IPS-20b (cell line): ENCODE data around the gene TRUB1.
A peak's percentile ranks its signal among the peaks of the same experiment; 100 is the strongest.
"Not testable (repeated sequence)": the region's sequence is repeated elsewhere in the genome, so short reads cannot be mapped to it uniquely, and the experiment has no call there.

Experiments used
- H3K27ac ChIP-seq: one replicate; pipeline ENCODE4 v1.5.1; 2013; ENCODE audit warnings: low read length
- H3K27me3 ChIP-seq: 2 replicates; pipeline ENCODE4 v1.6.1; 2013; ENCODE audit warnings: mild to moderate bottlenecking, low read length, inconsistent platforms; ENCODE audit not compliant: insufficient read depth
- H3K36me3 ChIP-seq: 2 replicates; pipeline ENCODE4 v1.6.1; 2013; ENCODE audit warnings: low read depth, mild to moderate bottlenecking, inconsistent platforms, low read length, moderate library complexity; ENCODE audit not compliant: insufficient read depth
- H3K4me1 ChIP-seq: 2 replicates; pipeline ENCODE4 v1.6.1; 2013; ENCODE audit warnings: mild to moderate bottlenecking, control low read depth, inconsistent platforms, low read length, moderate library complexity; ENCODE audit not compliant: insufficient read depth
- H3K4me3 ChIP-seq: 2 replicates; pipeline ENCODE4 v1.5.1; 2013; ENCODE audit warnings: mild to moderate bottlenecking, low read length, inconsistent platforms
- H3K9ac ChIP-seq: 2 replicates; pipeline ENCODE4 v1.6.1; 2013; ENCODE audit warnings: low read depth, mild to moderate bottlenecking, inconsistent platforms, low read length, moderate library complexity
- H3K9me3 ChIP-seq: 2 replicates; pipeline ENCODE4 v1.6.1; 2013; ENCODE audit warnings: mild to moderate bottlenecking, low read depth, low read length, inconsistent platforms; ENCODE audit not compliant: insufficient read depth

The TRUB1 gene

DNA sequence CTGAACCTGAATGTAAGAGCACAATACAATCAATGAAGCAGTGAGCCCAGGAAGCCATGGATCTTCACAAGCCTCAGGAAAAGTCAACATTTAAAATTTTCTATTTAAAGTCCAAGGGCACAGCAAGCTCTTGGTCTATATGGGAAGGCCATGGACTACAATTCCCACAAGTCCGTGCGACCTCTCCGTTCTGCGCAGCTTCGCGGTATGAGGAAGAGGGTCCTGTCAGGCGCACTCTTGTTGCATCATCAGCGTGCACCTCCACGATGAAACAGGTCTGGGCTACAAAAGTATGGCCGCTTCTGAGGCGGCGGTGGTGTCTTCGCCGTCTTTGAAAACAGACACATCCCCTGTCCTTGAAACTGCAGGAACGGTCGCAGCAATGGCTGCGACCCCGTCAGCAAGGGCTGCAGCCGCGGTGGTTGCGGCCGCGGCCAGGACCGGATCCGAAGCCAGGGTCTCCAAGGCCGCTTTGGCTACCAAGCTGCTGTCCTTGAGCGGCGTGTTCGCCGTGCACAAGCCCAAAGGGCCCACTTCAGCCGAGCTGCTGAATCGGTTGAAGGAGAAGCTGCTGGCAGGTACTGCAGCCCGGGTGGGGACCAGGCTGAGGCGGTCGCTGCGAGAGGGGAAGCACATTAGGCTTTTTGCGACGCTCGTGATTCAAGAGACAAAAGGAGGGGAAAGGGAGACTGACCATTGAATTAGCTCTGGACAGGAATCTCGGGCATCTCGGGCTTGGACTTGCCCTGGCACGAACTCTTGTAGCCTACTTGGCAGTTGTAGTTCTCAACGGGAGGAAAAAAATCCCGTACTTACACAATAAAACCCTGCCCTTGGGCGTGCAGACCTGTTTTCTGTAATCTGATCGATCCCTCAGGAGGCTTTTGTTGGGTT is at the start of gene TRUB1:
TSS of gene TRUB1 (plus strand) at position 234 of the 894 bp plus-strand sequence. CDS start at position 293, 59 bp downstream.
- Histone ChIP-seq H3K9ac (peak within 1 kb of the TSS; percentile 99), H3K36me3 (peaks cover 21% of the 10 kb centered on the region), H3K9me3 (no peaks in the 10 kb centered on the region), H3K27ac (peak within 1 kb of the TSS; percentile 82), H3K4me1 (peaks cover 5% of the 10 kb centered on the region), H3K27me3 (no peaks in the 10 kb centered on the region), H3K4me3 (peak within 1 kb of the TSS; percentile 94)

DNA sequence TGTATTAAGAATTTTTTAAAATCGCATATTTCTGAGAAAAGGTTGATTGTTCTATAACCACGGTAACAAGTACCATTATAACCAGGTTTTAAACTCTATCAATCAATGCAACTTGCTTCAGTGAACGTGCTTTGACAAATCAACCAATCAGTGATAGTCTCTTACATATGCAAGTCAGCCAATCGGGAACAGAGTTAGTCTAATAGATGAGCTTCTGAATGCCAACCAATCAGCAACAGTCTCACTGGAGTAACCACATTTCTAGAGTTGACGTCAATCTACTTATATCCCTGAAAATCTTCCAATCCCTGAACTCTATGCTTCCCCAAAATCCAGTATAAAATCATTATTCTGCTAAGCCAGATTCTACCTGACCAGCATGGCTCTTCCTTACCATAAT is 44.7 kb upstream of the TRUB1 start:
- peaks cover 4% of the 10 kb centered on the region for H3K4me1 ChIP-seq
- no peak overlapping the region for H3K9ac ChIP-seq
- no peak overlapping the region for H3K4me3 ChIP-seq
- H3K27ac ChIP-seq, result no peak overlapping the region
- H3K27me3 ChIP-seq, result no peaks in the 10 kb centered on the region
- no peaks in the 10 kb centered on the region for H3K36me3 ChIP-seq
- H3K9me3 ChIP-seq, result no peaks in the 10 kb centered on the region

DNA sequence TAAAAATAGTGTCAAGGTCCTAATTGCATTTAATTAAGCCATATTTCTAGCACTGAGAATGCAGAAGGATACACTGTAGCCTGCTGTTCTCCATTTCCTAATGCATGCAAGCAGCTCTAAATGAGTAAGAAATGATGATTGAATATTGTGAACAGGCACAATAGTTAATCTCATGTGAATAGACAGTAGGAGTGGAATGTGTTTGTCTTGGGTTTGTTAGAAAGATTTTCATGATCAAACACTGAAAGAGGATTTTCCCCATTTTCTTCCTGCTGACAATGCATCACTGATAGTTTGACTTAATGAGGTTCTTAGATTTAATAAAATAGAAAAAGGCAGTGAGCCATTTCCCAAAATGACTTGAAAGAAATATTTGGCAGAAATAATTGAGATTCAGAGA is 43.1 kb upstream of the TRUB1 start:
- Histone ChIP-seq H3K4me3 (no peak overlapping the region), H3K36me3 (no peaks in the 10 kb centered on the region), H3K4me1 (peaks cover 4% of the 10 kb centered on the region), H3K9me3 (no peaks in the 10 kb centered on the region), H3K27ac (no peak overlapping the region), H3K9ac (no peak overlapping the region), H3K27me3 (no peaks in the 10 kb centered on the region)

DNA sequence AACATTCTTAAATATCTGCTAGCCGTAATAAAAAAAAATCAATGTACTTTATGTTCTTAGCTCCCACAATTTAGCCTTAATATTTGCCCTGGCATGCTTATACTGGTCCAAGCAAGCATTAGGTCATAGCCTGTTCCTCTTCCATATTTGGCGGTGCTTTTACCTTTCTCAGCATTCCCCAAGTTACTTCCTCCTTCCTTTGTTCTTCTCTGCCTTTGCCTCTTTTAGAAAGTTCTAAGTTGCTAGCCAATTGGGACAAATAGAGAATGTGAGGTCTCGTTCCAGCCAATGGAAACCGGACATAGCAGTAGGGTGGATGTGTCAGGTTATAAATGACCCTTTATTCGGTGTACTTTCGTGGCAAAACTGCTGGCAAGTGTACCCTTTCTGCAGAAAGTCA is 41.0 kb upstream of the TRUB1 start:
- not testable (repeated sequence) for H3K4me1 ChIP-seq, H3K36me3 ChIP-seq, H3K27me3 ChIP-seq, H3K4me3 ChIP-seq, H3K27ac ChIP-seq, H3K9me3 ChIP-seq, H3K9ac ChIP-seq

DNA sequence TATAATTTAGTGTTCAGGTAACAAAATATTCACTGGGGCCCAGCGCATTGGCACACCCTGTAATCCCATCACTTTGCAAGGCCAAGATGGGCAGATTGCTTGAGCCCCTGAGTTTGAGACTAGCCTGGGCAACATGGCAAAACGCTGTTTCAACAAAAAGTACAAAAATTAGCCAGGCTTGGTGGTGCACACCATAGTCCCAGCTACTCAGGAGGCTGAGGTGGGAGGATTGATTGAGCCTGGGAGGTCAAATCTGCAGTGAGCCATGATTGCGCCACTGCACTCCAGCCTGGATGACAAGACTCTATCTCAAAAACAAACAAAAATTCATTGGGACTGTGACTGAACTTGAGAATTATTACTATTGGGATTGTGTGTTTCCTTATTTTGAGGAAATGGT is 40.4 kb upstream of the TRUB1 start:
- Histone ChIP-seq H3K27ac (no peak overlapping the region), H3K27me3 (no peaks in the 10 kb centered on the region), H3K4me1 (peaks cover 4% of the 10 kb centered on the region), H3K36me3 (no peaks in the 10 kb centered on the region), H3K9me3 (no peaks in the 10 kb centered on the region), H3K4me3 (no peak overlapping the region), H3K9ac (no peak overlapping the region)

DNA sequence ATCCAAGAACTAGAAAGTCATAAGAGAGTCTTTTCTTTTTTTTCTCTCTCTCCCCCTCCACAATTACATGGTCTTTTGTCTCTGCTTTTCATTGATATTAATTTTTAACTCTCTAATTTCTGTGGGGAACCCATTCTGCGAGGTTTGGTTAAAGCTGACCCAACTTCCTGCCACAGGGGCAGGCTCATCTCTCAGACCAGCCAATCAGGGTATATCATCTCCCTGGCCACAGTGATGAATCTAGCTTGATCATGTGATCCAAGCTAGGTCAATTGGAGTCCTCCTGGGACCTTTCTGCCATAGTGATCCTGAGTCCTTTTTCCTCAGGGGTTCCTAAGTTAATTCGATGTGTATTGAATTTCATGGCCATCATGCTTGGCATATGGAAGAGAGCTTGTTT is 38.0 kb upstream of the TRUB1 start:
- Histone ChIP-seq H3K9me3 (no peaks in the 10 kb centered on the region), H3K9ac (no peak overlapping the region), H3K4me1 (peaks cover 4% of the 10 kb centered on the region), H3K4me3 (no peak overlapping the region), H3K27me3 (no peaks in the 10 kb centered on the region), H3K27ac (no peak overlapping the region), H3K36me3 (no peaks in the 10 kb centered on the region)

DNA sequence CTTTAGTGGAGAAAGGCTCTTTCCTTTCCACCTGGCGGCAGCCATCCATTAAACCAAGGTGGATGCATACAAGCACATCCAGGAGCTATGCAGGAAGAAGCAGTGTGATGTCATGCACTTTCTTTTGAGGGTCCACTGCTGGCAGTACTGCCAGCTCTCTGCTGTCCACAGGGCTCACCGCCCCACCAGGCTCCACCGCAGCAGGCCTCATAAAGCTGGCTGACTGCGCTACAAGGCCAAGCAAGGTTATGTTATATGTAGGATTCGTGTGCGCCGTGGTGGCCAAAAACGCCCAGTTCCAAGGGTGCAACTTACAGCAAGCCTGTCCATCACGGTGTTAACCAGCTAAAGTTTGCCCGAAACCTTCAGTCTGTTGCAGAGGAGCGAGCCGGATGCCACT is 37.3 kb upstream of the TRUB1 start:
- Histone ChIP-seq H3K27ac (no peak overlapping the region), H3K4me1 (peaks cover 4% of the 10 kb centered on the region), H3K36me3 (no peaks in the 10 kb centered on the region), H3K9me3 (no peaks in the 10 kb centered on the region), H3K4me3 (no peak overlapping the region), H3K27me3 (no peaks in the 10 kb centered on the region), H3K9ac (no peak overlapping the region)

DNA sequence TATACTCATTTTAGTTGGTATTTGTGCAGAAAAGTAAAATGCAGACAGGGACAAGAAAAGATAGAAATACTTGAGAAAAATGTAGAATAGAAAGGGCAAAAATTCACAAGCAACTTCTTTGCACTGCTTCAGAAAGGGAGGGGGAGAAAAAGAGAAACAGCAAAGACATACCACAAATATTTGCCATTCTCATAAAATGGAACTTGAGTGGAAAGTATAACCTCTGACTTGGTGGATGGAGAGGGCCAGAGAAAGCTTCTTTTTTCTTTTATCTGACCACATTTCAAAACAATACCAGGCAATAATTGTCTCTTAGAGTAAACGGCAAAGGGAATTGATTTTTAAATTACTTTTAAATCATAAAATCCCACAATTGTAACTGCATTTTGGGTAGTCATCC is 35.8 kb upstream of the TRUB1 start:
- no peak overlapping the region for H3K4me3 ChIP-seq
- no peak overlapping the region for H3K27ac ChIP-seq
- H3K36me3 ChIP-seq, result no peaks in the 10 kb centered on the region
- no peaks in the 10 kb centered on the region for H3K9me3 ChIP-seq
- no peak overlapping the region for H3K9ac ChIP-seq
- H3K27me3 ChIP-seq, result no peaks in the 10 kb centered on the region
- no peaks in the 10 kb centered on the region for H3K4me1 ChIP-seq

DNA sequence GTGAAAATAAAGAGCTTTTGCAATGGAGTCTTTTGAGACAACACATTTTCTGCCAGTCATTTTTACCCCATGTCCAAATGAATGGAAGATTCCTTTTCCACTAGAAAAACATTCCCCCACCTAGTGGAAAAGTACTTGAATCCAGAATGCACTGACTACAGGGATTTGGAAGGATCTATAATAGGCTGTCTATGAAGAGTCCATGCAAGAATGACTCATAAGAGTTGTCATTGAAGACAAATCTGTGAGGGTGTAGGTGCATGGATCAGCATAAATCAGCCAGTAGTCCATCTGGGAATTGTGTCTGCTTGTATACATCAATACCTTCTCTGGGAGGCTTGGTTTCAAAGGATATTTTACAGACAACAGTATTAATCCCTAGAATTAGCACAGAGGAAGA is 32.5 kb upstream of the TRUB1 start:
- H3K4me3 ChIP-seq, result no peak overlapping the region
- no peaks in the 10 kb centered on the region for H3K36me3 ChIP-seq
- H3K9ac ChIP-seq, result no peak overlapping the region
- H3K27ac ChIP-seq, result no peak overlapping the region
- no peaks in the 10 kb centered on the region for H3K27me3 ChIP-seq
- no peaks in the 10 kb centered on the region for H3K9me3 ChIP-seq
- H3K4me1 ChIP-seq, result no peaks in the 10 kb centered on the region

DNA sequence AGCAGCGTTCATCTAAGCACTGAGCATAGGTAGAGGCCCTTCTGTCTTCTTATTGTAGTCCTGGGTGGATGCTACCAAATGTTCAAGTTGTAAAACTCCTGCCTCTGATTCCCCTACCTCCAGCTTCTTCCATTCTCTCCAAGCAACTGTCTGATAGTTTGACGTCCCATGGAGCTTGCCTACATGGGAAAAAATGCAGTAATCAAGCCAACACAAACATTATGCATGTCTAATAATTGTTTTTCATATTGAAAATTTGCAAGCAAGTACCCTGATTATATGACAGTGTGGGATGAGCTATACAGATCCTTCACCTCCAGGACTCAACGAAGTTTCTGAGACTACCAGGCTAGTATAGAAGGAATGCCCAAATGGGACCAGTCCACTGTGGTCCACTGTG is 31.0 kb upstream of the TRUB1 start:
- Histone ChIP-seq H3K4me3 (no peak overlapping the region), H3K27me3 (no peaks in the 10 kb centered on the region), H3K9me3 (no peaks in the 10 kb centered on the region), H3K9ac (no peak overlapping the region), H3K4me1 (no peaks in the 10 kb centered on the region), H3K27ac (no peak overlapping the region), H3K36me3 (no peaks in the 10 kb centered on the region)

DNA sequence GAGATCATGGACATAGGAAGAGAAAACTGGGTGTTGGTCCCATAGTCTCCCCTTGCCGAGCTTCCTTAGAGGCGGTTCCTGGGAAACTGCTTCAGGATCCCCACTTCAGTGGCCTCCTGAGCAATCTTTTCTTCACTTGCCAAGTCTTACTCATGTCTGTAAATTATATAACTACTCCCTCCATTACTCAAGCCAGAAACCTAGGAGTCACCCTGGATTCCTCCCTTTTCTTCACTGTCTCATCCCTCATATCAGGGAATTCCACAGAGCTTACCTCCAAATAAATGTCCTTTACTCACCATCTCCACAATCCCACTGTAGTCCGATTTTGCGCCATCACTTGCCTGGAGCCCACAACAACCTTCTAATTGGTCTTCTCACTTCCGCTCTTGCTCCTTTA is 29.1 kb upstream of the TRUB1 start:
- no peaks in the 10 kb centered on the region for H3K27me3 ChIP-seq
- H3K27ac ChIP-seq, result no peak overlapping the region
- H3K9ac ChIP-seq, result no peak overlapping the region
- H3K36me3 ChIP-seq, result no peaks in the 10 kb centered on the region
- H3K9me3 ChIP-seq, result no peaks in the 10 kb centered on the region
- H3K4me3 ChIP-seq, result no peak overlapping the region
- no peaks in the 10 kb centered on the region for H3K4me1 ChIP-seq

DNA sequence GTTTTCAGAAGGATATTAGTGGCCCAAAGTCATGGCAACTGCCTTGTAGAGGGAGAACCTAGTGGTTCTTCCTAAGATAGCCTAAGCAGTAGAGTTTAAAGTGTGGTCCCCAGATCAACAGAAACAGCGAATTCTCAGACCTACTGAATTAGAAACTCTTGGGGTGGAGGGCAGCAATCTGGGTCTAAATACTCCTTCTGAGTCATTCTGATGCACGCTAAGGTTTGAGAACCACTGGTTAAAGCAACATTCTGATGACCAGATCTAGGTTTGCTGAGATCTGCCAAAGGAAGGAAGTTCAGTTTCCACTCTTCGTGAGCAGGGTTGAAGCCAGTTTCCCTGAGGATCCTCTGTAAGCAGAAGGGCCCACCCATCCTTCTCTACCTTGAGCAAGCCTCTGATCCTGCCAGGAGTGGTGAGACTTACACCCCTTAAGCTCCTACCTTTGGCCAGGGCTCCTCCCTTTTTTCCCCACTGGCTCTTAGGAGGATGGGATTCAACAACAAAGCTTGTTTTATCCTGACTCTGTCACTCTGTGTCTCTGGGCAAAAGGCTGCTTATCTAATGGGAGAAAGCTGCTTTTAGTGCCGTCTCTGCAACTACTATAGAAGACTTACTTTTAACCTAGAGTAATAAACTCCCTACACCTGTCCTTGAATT is 26.8 kb upstream of the TRUB1 start:
- Histone ChIP-seq H3K4me3 (no peak overlapping the region), H3K27ac (no peak overlapping the region), H3K4me1 (no peaks in the 10 kb centered on the region), H3K9me3 (no peaks in the 10 kb centered on the region), H3K9ac (no peak overlapping the region), H3K27me3 (no peaks in the 10 kb centered on the region), H3K36me3 (no peaks in the 10 kb centered on the region)
